Stimulated activated CD8-positive, alpha-beta memory T cell treated with anti-CD3 and anti-CD28 coated beads, Interleukin-15, amount 100 ng/mL, for 48 hours (primary cell): ENCODE measurements around the gene PPM1B.
"Not testable (repeated sequence)": the region's sequence is repeated elsewhere in the genome, so short reads cannot be mapped to it uniquely, and the experiment has no call there.

ENCODE experiments used
- DNase-seq, 2 donors: peaks; one replicate each; pipeline ENCODE4 v3.0.0-alpha.2; 2020; ENCODE audit warnings: low read depth in 2 of 2

PPM1B gene

GRCh38 chr2:44254023-44254422 lies 85.3 kb downstream of the PPM1B start:
- no peak for DNase-seq

- not testable (repeated sequence) for DNase-seq
Observed at GRCh38 chr2:44255704-44256103, 87.0 kb downstream of the PPM1B start.

GRCh38 chr2:44257802-44258201 lies 89.1 kb downstream of the PPM1B start:
- not testable (repeated sequence) for DNase-seq

- no peak for DNase-seq
Observed at GRCh38 chr2:44267269-44267795, 98.7 kb downstream of the PPM1B start.

GRCh38 chr2:44267796-44268648 lies 99.3 kb downstream of the PPM1B start:
- DNase-seq = no peak

- no peak for DNase-seq
Observed at GRCh38 chr2:44269831-44270230, 101.2 kb downstream of the PPM1B start.

GRCh38 chr2:44271296-44271695 lies 102.6 kb downstream of the PPM1B start:
- DNase-seq = no peak

GRCh38 chr2:44273076-44273475 lies 104.4 kb downstream of the PPM1B start:
- DNase-seq = no peak

- DNase-seq = no peak
Observed at GRCh38 chr2:44273596-44273995, 104.9 kb downstream of the PPM1B start.

GRCh38 chr2:44275927-44276303 lies 107.2 kb downstream of the PPM1B start:
- no peak for DNase-seq

GRCh38 chr2:44277541-44277940 lies 108.9 kb downstream of the PPM1B start:
- DNase-seq = no peak

GRCh38 chr2:44280869-44281268 lies 112.2 kb downstream of the PPM1B start:
- no peak for DNase-seq
